HL-60 (cell line): ENCODE data around the gene FBXO21.

Source experiments
- GABPA ChIP-seq: IDR thresholded peaks from 2 replicates; pipeline ENCODE4 v1.6.1; 2012; ENCODE audit warnings: low read depth
- POLR2AphosphoS5 ChIP-seq: IDR thresholded peaks from 2 replicates; pipeline ENCODE4 v1.6.1; 2012; ENCODE audit warnings: low read depth
- SPI1 ChIP-seq: IDR thresholded peaks from 2 replicates; pipeline ENCODE4 v1.6.1; 2012; ENCODE audit warnings: low read depth, mild to moderate bottlenecking, borderline replicate concordance
- TF ChIP-seq, protein P1 (sequence below): IDR thresholded peaks from one replicate; pipeline ENCODE4 v1.5.1; 2011; ENCODE audit warnings: low read length, control low read depth, inconsistent platforms; ENCODE audit not compliant: insufficient read depth
- TF ChIP-seq, protein P2 (sequence below): IDR thresholded peaks from 2 replicates; pipeline ENCODE4 v1.6.1; 2012; ENCODE audit warnings: low read depth; ENCODE audit not compliant: insufficient replicate concordance

- TF ChIP-seq, protein P1, sequence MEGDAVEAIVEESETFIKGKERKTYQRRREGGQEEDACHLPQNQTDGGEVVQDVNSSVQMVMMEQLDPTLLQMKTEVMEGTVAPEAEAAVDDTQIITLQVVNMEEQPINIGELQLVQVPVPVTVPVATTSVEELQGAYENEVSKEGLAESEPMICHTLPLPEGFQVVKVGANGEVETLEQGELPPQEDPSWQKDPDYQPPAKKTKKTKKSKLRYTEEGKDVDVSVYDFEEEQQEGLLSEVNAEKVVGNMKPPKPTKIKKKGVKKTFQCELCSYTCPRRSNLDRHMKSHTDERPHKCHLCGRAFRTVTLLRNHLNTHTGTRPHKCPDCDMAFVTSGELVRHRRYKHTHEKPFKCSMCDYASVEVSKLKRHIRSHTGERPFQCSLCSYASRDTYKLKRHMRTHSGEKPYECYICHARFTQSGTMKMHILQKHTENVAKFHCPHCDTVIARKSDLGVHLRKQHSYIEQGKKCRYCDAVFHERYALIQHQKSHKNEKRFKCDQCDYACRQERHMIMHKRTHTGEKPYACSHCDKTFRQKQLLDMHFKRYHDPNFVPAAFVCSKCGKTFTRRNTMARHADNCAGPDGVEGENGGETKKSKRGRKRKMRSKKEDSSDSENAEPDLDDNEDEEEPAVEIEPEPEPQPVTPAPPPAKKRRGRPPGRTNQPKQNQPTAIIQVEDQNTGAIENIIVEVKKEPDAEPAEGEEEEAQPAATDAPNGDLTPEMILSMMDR, result no peak
- TF ChIP-seq POLR2AphosphoS5 (no peak), GABPA (no peak), SPI1 (no peak)
- TF ChIP-seq, protein P2, sequence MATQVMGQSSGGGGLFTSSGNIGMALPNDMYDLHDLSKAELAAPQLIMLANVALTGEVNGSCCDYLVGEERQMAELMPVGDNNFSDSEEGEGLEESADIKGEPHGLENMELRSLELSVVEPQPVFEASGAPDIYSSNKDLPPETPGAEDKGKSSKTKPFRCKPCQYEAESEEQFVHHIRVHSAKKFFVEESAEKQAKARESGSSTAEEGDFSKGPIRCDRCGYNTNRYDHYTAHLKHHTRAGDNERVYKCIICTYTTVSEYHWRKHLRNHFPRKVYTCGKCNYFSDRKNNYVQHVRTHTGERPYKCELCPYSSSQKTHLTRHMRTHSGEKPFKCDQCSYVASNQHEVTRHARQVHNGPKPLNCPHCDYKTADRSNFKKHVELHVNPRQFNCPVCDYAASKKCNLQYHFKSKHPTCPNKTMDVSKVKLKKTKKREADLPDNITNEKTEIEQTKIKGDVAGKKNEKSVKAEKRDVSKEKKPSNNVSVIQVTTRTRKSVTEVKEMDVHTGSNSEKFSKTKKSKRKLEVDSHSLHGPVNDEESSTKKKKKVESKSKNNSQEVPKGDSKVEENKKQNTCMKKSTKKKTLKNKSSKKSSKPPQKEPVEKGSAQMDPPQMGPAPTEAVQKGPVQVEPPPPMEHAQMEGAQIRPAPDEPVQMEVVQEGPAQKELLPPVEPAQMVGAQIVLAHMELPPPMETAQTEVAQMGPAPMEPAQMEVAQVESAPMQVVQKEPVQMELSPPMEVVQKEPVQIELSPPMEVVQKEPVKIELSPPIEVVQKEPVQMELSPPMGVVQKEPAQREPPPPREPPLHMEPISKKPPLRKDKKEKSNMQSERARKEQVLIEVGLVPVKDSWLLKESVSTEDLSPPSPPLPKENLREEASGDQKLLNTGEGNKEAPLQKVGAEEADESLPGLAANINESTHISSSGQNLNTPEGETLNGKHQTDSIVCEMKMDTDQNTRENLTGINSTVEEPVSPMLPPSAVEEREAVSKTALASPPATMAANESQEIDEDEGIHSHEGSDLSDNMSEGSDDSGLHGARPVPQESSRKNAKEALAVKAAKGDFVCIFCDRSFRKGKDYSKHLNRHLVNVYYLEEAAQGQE, result no peak
Measured at GRCh38 chr12:117180758-117181467, 9.4 kb downstream of the FBXO21 start.
